HT1080 (cell line): ENCODE results near the gene SLC35F4. TPM values are rescaled to one million over a fixed set of nuclear protein-coding genes. Genes with fewer than 3 reads are reported as not detected.
"Not testable (repeated sequence)": the region's sequence is repeated elsewhere in the genome, so short reads cannot be mapped to it uniquely, and the experiment has no call there.

Source experiments
- DNase-seq: peaks from one replicate; pipeline ENCODE4 v3.0.0-alpha.2; 2015; ENCODE audit warnings: low read depth
- total RNA-seq: library from RNA; depleted of rRNA; stranded (reverse); fragments of >200 nt; shearing (Covaris generic); gene quantifications from 2 replicates; pipeline ENCODE4 v1.2.3, GENCODE V29; 2014

Gene SLC35F4
- total RNA-seq, 1 experiment from 2014 or later, result 0.37 TPM

DNA sequence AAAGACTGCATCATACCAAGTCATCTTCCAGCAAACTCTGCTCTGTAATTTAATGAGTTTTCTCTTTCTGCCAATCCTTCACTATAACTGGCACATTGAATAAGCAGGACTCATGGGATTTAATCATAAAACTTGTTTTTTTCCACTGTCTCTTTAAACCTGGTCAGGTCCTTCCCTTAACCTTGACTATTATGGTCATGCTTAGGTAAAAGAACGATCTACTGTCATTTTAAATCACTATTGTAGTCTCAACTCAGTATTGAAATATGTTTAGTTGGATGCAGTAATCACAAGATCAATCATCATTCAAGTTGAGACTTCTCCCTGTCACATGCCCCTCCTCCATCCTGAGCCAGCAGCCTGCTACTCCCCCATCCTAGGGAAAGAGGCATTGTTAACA lies 56.1 kb downstream of the SLC35F4 start:
- DNase-seq, result no peak

GRCh38 chr14:57797160-57797559 lies 68.7 kb downstream of the SLC35F4 start:
- DNase-seq, result no peak

DNA sequence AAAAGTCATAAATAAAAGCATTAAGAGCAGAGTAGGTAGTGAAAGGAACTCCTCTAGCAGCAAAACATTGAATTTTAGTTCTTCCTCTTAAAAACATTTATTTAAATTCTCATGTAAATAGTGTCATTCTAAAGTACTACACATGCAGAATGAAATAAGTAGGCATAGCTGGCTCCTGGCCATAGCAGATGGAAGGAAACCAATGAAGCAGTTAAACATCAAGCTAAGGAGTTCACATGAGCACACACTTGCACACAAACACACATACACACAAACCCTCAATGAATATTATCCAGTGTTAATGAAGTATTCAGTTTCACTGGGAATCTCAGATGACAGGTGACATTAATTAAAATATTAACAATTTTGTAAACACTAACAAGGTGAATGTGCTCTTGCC lies 69.3 kb downstream of the SLC35F4 start:
- DNase-seq, result no peak

- no peak for DNase-seq
These were observed 80.8 kb downstream of the SLC35F4 start for GRCh38 chr14:57785058-57785457.

DNA sequence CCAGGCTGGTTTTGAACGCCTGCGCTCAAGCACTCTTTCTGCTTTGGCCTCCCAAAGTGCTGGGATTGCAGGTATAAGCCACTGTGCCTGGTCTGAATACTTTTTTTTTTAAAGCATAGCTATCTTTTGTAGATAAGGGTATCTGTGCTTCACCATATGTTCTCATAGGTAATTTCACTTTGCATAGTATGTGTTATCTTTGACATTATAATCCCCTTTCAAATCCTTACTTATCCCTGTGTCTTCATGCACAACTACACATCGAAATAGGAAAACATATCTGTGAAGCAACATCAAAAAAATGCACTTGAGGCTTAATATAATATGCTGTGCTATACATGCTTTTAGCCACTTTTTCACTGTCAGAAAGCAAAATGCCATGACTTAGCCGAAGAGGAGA lies 94.1 kb downstream of the SLC35F4 start:
- DNase-seq, result no peak

DNA sequence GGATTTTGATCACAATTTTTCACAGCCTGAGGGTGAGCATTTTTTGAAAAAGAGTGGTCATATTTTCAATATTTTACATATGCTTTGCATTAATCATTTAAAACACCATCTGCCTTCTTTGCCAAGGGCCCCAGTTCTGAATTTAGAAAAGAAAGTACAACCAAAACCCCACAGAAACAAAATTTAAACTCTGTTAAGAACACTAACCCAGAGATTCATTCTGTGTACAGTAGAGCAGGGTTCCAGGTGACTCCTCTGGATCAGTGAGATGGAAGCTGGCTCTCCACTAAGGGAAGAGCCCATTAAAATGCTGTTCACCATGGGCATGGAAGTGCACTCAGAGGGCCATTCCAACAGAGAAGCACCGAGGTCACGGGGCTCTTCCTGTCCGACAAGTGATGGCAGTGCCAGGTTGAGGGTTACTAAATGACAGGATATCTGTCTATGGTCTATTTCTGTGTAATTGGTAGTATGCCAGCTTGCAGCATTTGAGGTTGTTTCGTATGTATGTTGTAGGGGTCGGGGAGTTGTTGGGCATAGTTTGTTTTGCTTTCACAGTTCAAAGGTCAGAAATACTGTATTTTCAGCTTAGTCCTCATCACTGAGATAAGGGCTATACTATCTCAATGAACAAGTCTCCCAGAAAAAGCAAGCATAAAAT lies 95.9 kb downstream of the SLC35F4 start:
- no peak for DNase-seq

- DNase-seq, result no peak
These were observed 104.1 kb downstream of the SLC35F4 start for GRCh38 chr14:57761800-57762199.

DNA sequence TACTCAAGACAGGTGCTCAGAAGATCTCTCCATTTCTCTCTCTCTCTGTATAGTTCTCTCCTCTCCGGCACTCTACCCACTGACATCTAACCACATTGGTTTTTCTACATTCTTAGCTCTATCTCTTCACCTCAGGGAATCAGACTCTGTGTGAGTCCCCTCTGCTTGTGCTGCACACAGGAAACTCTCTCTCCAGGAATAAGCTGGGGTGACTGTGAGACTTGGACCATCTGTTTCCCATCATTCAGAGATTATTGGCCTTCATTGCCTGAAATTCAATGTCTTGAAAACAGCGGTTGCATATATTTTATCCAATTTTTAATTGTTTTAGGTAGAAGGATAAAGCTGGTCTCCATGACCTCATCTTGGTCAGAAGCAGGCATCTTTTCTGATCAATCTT lies 105.0 kb downstream of the SLC35F4 start:
- DNase-seq, result no peak

- DNase-seq, result no peak
These were observed 110.8 kb downstream of the SLC35F4 start for GRCh38 chr14:57755018-57755521.

DNA sequence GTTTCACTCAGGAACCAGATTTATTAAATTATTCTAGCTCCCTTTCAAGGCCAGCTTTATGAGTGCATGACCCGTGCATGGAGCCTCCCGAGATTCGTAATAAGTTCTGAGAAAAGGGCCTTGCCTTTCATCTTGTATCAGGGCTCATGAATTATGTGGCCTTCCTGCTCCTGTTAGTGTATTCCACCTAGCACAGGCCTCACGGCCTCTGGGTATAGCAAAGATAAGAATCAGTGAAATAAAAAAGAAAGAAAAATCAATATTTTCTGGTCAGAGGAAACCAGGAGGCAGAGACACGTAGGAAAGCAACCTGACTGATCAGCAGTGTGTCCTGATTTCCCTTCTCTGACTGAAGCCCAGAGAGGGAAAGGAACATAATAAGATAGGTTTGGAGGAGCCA lies 111.4 kb downstream of the SLC35F4 start:
- DNase-seq, result no peak

GRCh38 chr14:57753821-57754220 lies 112.1 kb downstream of the SLC35F4 start:
- no peak for DNase-seq

- not testable (repeated sequence) for DNase-seq
These were observed 113.7 kb downstream of the SLC35F4 start for GRCh38 chr14:57752142-57752695.

- no peak for DNase-seq
These were observed 114.5 kb downstream of the SLC35F4 start for GRCh38 chr14:57751400-57751799.

DNA sequence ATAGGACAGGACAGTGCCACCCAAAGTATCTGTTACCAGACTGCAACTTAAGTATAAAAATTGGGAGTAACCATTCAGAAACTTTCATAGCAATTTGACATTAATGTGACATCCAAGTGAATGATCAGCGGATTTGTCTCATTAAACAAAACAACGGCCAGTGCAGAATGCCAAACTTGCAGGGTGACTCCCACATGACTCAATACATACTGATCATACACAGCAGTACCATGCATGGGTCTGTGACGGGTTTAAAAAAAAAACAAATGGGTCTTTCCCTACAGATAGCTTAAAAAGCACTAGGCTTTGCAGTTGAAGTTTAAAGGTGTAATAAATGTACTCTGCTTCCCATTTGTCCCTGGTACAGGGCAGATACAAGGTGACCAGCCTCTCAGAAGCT lies 116.6 kb downstream of the SLC35F4 start:
- DNase-seq, result peak; percentile 70

DNA sequence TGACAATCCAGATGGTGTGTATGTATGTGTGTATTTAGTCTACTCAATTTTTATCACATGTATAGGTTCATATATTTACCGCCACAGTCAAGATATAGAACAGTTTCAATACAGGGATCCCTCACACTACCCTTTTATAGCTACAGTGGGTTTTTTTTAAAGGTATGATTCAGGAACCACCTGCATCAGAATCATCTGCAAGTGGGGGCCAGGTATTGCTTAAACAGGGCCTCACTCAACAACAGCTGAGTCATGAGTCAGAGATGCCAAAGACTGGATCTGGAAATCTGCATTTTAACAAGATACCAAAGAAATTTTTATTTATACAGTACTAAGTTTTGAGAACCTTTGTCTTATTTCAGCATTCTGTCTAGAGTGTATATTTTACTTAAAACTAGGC lies 117.6 kb downstream of the SLC35F4 start:
- DNase-seq, result peak; percentile 20

GRCh38 chr14:57747036-57747435 lies 118.9 kb downstream of the SLC35F4 start:
- DNase-seq, result peak; percentile 38

- DNase-seq, result no peak
These were observed 119.3 kb downstream of the SLC35F4 start for GRCh38 chr14:57746563-57746962.

DNA sequence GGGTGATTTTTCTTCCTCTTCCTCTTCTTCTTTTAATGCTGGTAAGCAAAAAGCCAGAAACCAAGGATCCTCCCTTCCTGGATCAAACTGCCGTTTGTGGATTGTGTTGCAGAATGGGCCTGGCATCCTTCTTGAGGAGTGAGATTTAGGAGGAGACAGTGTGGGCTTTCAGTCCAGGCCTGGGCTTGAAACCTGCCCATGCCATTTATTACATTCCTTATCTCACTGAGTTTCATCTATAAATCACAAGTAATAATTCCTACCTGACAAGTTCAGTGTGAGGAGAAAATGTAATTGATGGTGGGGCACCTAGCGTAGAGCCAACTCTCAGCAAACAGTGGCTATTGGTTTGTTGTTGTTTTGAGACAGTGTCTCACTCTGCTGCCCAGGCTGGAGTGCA lies 126.4 kb downstream of the SLC35F4 start:
- no peak for DNase-seq

DNA sequence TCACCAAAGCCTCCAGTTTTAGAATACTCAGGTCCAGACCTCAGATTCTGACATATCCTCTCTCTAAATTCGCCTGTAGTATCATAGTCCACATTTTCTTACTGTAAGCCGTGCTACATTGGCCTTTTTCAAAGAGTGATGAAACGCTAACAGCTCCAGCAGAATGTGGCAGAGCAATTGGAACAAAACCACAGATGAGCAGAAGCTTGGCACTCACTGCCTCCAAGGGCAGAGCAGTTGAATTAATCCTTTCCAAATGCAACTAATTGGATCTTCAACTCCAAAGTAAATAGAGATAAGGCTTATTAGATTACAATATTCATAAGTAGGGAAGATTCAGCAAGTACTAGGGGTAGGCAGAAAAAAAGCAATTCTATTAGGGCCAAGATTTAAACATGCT lies 128.3 kb downstream of the SLC35F4 start:
- DNase-seq, result no peak

- no peak for DNase-seq
These were observed 129.5 kb downstream of the SLC35F4 start for GRCh38 chr14:57736391-57736790.

GRCh38 chr14:57735276-57735675 lies 130.6 kb downstream of the SLC35F4 start:
- DNase-seq, result no peak

DNA sequence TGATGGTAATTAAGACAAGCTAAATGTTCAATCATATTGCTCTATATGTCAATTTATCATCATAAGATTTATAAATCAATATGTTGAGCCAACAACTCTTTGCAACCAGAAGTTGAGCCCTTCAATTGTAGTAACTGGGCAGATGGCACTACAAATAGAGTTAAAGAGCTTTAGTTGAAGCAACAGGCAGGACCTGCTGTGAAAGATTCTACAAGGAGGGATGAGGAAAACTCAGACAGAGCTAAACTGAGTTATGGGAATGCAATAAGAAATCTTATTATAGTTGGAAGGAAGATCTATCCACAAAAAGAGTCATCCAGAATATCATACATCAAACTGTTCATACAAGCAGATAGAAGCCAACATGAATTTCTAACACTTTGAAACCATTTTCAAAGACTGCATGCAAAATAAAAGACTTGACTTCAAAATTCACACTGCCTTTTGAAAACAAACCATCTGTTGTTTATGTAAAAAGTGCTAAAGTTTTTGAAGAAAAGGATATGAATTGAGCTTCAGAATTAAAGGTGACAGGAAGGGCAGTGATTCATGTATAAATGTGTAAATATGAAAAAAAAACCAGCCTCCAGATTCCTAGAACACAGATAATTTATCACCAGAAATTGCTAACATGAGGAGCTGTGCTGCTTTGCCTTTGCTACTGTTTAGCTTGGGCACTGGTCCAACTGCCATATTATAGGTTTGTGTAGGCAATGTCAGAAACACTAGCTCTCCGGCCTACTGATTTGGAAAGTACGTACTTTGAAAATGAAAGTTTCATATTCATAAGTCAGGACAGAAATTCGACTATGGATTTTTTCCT lies 133.2 kb downstream of the SLC35F4 start:
- peak; percentile 44 for DNase-seq
